AG09309 (cell line): ENCODE results near the gene CABLES2.

ENCODE experiments used
- DNase-seq: peaks from one replicate; pipeline ENCODE4 v3.0.0-alpha.2; 2010; ENCODE audit warnings: low read depth
- H3K4me3 ChIP-seq: 2 replicates; pipeline ENCODE4 v1.5.1; 2011; ENCODE audit warnings: mild to moderate bottlenecking, low read depth, low read length, moderate library complexity; ENCODE audit not compliant: control insufficient read depth
- CTCF ChIP-seq: IDR thresholded peaks from 2 replicates; pipeline ENCODE4 v1.5.1; 2011; ENCODE audit warnings: mild to moderate bottlenecking, low read depth, low read length, inconsistent platforms; ENCODE audit not compliant: insufficient read depth, control insufficient read depth; ENCODE audit errors: missing control alignments

CABLES2 gene

GRCh38 chr20:62407221-62407992 lies at the start of gene CABLES2:
Gene CABLES2 (minus strand): TSS chr20:62407285. CDS start chr20:62407276, 9 bp downstream.
- TF ChIP-seq CTCF = no peak
- peak within 1 kb of the TSS; percentile 52 for H3K4me3 ChIP-seq
- DNase-seq = peak; percentile 67

GRCh38 chr20:62455929-62456328 lies 48.8 kb upstream of the CABLES2 start:
- no peak for DNase-seq
- H3K4me3 ChIP-seq = no peak overlapping the region
- no peak for TF ChIP-seq CTCF

GRCh38 chr20:62454904-62455636 lies 48.0 kb upstream of the CABLES2 start:
- H3K4me3 ChIP-seq = no peak overlapping the region
- TF ChIP-seq CTCF = no peak
- no peak for DNase-seq

- H3K4me3 ChIP-seq = no peak overlapping the region
- TF ChIP-seq CTCF = no peak
- no peak for DNase-seq
Measured at GRCh38 chr20:62453186-62453808, 46.2 kb upstream of the CABLES2 start.

GRCh38 chr20:62452475-62453095 lies 45.5 kb upstream of the CABLES2 start:
- DNase-seq = no peak
- TF ChIP-seq CTCF = no peak
- no peak overlapping the region for H3K4me3 ChIP-seq

- no peak for TF ChIP-seq CTCF
- no peak for DNase-seq
Measured at GRCh38 chr20:62451970-62452369, 44.9 kb upstream of the CABLES2 start.

More at GRCh38 chr20:62451970-62452369, 44.9 kb upstream of the CABLES2 start:
- H3K4me3 ChIP-seq = no peak overlapping the region
